Neural progenitor cell (in vitro differentiated cells): ENCODE data around the gene LAG3.

ENCODE experiments used
- CTCF ChIP-seq: fragments of 200-600 bp; sonication (generic); IDR thresholded peaks from 2 replicates; pipeline ENCODE4 v1.5.1; 2017; ENCODE audit warnings: antibody characterized with exemption, mild to moderate bottlenecking
- EZH2 ChIP-seq: fragments of 200-600 bp; sonication (generic); IDR thresholded peaks from 2 replicates; pipeline ENCODE4 v1.6.1; 2017; ENCODE audit warnings: antibody characterized with exemption, mild to moderate bottlenecking, moderate library complexity
- EZH2phosphoT487 ChIP-seq: fragments of 200-600 bp; sonication (generic); IDR thresholded peaks from 2 replicates; pipeline ENCODE4 v1.6.1; 2017; ENCODE audit warnings: antibody characterized with exemption

- TF ChIP-seq CTCF (no peak), EZH2phosphoT487 (no peak), EZH2 (no peak)
Observed at GRCh38 chr12:6823182-6824084, 51.1 kb downstream of the LAG3 start.
